Measurements from ENCODE around the gene NDUFA8. TPM values are rescaled to one million over a fixed set of nuclear protein-coding genes. Genes with fewer than 3 reads are reported as not detected.
"Not testable (repeated sequence)": the region's sequence is repeated elsewhere in the genome, so short reads cannot be mapped to it uniquely, and the experiment has no call there.

NDUFA8 gene
- total RNA-seq, 1 donor = 1.2 TPM

DNA sequence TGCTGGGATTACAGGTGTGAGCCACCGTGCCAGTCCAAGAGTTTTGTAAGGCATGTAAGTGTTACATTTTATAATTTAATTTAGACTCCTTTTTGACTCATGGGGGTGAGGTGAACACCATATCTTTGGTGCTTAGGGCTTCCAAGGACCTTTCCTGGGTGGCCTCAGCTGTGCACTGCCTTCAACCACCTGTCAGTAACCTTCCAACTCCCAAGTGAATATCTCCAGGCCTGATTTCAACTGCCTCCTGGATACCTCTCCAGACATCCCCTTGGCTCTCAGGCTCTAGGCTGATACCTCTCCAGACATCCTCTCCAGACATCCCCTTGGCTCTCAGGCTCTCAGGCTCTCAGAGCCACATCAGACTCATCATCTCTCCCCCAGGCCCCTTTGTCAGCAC lies 35.5 kb downstream of the NDUFA8 start:
- Histone ChIP-seq H3K27me3 (ENCODE audit: insufficient read depth, low read length) (peaks cover 15% of the 10 kb centered on the region), H3K4me3 (ENCODE audit: low read length) (no peak overlapping the region), H3K4me1 (ENCODE audit: insufficient read depth, low read length) (peaks cover 9% of the 10 kb centered on the region), H3K9me3 (ENCODE audit: low read depth, low read length) (no peaks in the 10 kb centered on the region)

DNA sequence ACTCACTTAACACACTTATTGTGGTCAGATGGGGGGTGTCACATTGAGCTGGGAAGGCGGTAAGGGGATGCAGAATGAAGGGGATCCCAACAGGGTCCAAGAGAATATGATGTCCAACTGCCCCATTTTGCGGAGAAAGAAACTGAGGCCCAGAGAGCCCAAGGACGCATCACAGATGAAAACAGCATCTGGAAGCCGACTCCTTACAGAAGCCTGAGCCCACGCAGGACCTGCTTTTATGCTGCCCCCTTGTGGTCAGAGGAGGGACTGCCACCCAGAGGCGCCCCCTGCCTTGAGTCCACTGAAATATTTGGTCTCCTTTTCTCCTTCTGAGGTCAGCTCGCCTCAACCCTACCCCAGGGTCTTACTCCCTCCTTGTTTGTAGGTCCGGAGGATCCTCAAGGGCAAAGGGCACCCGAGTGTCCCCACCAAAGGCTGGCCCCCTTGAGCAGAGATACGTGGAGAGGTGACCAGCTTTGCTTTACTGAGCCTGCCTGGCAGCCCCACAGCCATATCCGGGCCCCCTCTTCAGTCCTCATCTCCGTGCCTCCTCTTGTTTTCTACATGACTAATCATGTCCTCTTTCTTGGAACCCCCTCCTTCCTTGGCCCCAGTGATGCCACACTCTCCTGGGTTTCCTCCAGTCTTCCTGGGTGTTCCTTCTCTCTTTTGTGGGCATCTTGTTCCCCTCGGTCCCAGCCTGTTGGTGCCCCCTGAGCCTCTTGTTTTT lies 36.5 kb downstream of the NDUFA8 start:
- Histone ChIP-seq H3K4me3 (ENCODE audit: low read length) (no peak overlapping the region), H3K9me3 (ENCODE audit: low read depth, low read length) (no peaks in the 10 kb centered on the region), H3K4me1 (ENCODE audit: insufficient read depth, low read length) (peaks cover 9% of the 10 kb centered on the region), H3K27me3 (ENCODE audit: insufficient read depth, low read length) (peaks cover 15% of the 10 kb centered on the region)

DNA sequence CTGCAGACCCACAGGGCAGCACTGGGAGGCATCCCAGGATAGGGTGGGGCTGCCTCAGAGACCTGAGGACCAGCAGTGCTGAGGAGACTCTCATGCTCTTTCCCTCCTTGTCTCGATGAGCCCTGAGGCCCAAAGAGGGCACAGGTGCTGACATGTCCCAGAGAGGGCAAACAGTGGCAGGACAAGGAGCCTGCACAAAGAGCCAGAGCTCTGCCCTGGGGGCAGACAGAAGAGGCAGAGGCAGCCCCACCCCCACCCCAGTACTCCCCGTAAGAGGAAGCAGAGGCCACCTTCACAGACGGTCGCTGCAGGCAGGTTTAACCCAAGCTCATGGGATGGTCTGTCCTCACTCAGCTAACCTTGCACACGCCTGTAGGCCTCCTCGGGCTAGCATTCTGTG lies 37.1 kb downstream of the NDUFA8 start:
- peaks cover 9% of the 10 kb centered on the region for H3K4me1 ChIP-seq (ENCODE audit: insufficient read depth, low read length)
- H3K9me3 ChIP-seq (ENCODE audit: low read depth, low read length) = no peaks in the 10 kb centered on the region
- peaks cover 15% of the 10 kb centered on the region for H3K27me3 ChIP-seq (ENCODE audit: insufficient read depth, low read length)
- H3K4me3 ChIP-seq (ENCODE audit: low read length) = no peak overlapping the region

- H3K4me3 ChIP-seq (ENCODE audit: low read length) = no peak overlapping the region
- no peaks in the 10 kb centered on the region for H3K9me3 ChIP-seq (ENCODE audit: low read depth, low read length)
- H3K27me3 ChIP-seq (ENCODE audit: insufficient read depth, low read length) = peaks cover 15% of the 10 kb centered on the region
- H3K4me1 ChIP-seq (ENCODE audit: insufficient read depth, low read length) = peaks cover 9% of the 10 kb centered on the region
Measured at GRCh38 chr9:122121931-122122330, 37.6 kb downstream of the NDUFA8 start.

- H3K4me3 ChIP-seq (ENCODE audit: low read length) = no peak overlapping the region
- H3K4me1 ChIP-seq (ENCODE audit: insufficient read depth, low read length) = peaks cover 4% of the 10 kb centered on the region
- peaks cover 10% of the 10 kb centered on the region for H3K27me3 ChIP-seq (ENCODE audit: insufficient read depth, low read length)
- no peaks in the 10 kb centered on the region for H3K9me3 ChIP-seq (ENCODE audit: low read depth, low read length)
Measured at GRCh38 chr9:122121391-122121790, 38.2 kb downstream of the NDUFA8 start.

GRCh38 chr9:122120316-122121071 lies 39.1 kb downstream of the NDUFA8 start:
- H3K27me3 ChIP-seq (ENCODE audit: insufficient read depth, low read length) = peaks cover 1% of the 10 kb centered on the region
- no peak overlapping the region for H3K4me3 ChIP-seq (ENCODE audit: low read length)
- no peaks in the 10 kb centered on the region for H3K4me1 ChIP-seq (ENCODE audit: insufficient read depth, low read length)
- no peaks in the 10 kb centered on the region for H3K9me3 ChIP-seq (ENCODE audit: low read depth, low read length)

DNA sequence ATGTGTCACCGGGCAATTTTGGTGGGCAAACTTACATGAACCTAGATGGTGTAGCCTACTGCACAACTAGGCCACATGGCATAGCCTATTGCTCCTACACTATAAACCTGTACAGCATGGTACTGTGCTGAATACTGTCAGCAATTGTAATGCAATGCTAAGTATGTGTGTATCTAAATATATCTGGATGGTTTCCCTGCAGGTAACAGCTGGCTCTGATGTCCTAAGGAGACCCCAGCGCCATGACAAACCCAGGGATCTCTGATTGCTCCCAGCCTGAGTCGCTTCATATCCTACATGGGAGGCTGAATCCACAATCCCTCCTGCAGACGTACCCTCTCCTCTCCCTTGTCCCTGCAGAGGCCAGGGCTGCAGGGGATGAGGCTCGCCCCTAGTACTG lies 39.9 kb downstream of the NDUFA8 start:
- Histone ChIP-seq H3K27me3 (ENCODE audit: insufficient read depth, low read length) (no peaks in the 10 kb centered on the region), H3K9me3 (ENCODE audit: low read depth, low read length) (no peaks in the 10 kb centered on the region), H3K4me3 (ENCODE audit: low read length) (no peak overlapping the region), H3K4me1 (ENCODE audit: insufficient read depth, low read length) (no peaks in the 10 kb centered on the region)

DNA sequence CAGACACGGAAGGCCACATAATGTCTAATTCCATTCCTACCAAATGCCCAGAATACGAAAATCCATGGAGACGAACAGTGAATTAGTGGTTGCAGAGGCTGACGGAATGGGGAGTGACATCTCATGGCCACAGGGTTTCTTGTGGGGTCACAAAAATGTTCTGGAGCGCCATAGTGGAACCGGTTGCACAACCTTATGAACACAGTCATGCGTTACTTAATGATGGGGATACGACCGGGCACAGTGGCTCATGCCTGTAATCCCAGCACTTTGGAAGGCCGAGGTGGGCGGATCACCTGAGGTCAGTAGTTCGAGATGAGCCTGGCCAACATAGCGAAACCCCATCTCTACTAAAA lies 40.4 kb downstream of the NDUFA8 start:
- no peaks in the 10 kb centered on the region for H3K9me3 ChIP-seq (ENCODE audit: low read depth, low read length)
- no peaks in the 10 kb centered on the region for H3K4me1 ChIP-seq (ENCODE audit: insufficient read depth, low read length)
- H3K4me3 ChIP-seq (ENCODE audit: low read length) = no peak overlapping the region
- H3K27me3 ChIP-seq (ENCODE audit: insufficient read depth, low read length) = no peaks in the 10 kb centered on the region

GRCh38 chr9:122118343-122119165 lies 41.0 kb downstream of the NDUFA8 start:
- Histone ChIP-seq H3K9me3 (ENCODE audit: low read depth, low read length) (no peaks in the 10 kb centered on the region), H3K4me1 (ENCODE audit: insufficient read depth, low read length) (no peaks in the 10 kb centered on the region), H3K4me3 (ENCODE audit: low read length) (no peak overlapping the region), H3K27me3 (ENCODE audit: insufficient read depth, low read length) (no peaks in the 10 kb centered on the region)

DNA sequence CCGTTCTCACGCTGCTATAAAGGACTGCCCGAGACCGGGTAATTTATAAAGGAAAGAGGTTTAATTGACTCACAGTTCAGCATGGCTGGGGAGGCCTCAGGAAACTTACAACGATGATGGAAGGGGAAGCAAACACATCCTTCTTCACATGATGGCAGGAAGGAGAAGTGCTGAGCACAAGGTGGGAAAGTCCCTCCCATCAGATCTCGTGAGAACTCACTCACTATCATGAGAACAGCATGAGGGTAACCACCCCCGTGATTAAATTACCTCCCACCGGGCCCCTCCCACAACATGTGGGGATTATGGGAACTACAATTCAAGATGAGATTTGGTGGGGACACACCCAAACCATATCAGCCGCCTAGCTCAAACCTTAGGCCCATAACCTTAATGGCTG lies 42.3 kb downstream of the NDUFA8 start:
- H3K4me1 ChIP-seq (ENCODE audit: insufficient read depth, low read length); H3K27me3 ChIP-seq (ENCODE audit: insufficient read depth, low read length); H3K4me3 ChIP-seq (ENCODE audit: low read length); H3K9me3 ChIP-seq (ENCODE audit: low read depth, low read length): not testable (repeated sequence)

- H3K4me3 ChIP-seq (ENCODE audit: low read length) = no peak overlapping the region
- no peaks in the 10 kb centered on the region for H3K9me3 ChIP-seq (ENCODE audit: low read depth, low read length)
- H3K27me3 ChIP-seq (ENCODE audit: insufficient read depth, low read length) = no peaks in the 10 kb centered on the region
- no peaks in the 10 kb centered on the region for H3K4me1 ChIP-seq (ENCODE audit: insufficient read depth, low read length)
Measured at GRCh38 chr9:122116448-122117173, 43.0 kb downstream of the NDUFA8 start.

GRCh38 chr9:122116040-122116439 lies 43.5 kb downstream of the NDUFA8 start:
- no peak overlapping the region for H3K4me3 ChIP-seq (ENCODE audit: low read length)
- H3K9me3 ChIP-seq (ENCODE audit: low read depth, low read length) = no peaks in the 10 kb centered on the region
- H3K4me1 ChIP-seq (ENCODE audit: insufficient read depth, low read length) = no peaks in the 10 kb centered on the region
- no peaks in the 10 kb centered on the region for H3K27me3 ChIP-seq (ENCODE audit: insufficient read depth, low read length)

GRCh38 chr9:122115176-122116035 lies 44.2 kb downstream of the NDUFA8 start:
- no peaks in the 10 kb centered on the region for H3K4me1 ChIP-seq (ENCODE audit: insufficient read depth, low read length)

DNA sequence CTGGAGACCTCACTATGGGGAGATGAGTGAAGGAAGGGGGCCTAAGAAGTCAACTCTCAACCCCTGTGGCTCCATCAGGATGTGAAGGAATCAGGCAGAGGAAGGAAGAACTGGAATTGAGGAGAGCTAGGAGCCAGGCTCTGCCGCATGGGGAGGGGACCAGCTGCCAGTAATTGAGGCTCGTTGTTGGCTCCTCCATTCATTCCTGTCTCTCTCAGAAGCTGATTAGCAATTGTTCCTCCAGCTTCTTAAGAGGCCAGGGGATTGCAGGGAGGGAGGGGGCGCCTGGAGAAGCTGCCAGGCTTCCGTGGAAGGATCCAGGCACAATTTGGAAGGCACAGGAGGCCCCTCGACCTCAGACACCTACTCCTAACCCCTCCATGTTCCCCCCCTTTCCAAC lies 46.0 kb downstream of the NDUFA8 start:
- H3K9me3 ChIP-seq (ENCODE audit: low read depth, low read length) = no peaks in the 10 kb centered on the region
- no peak overlapping the region for H3K4me3 ChIP-seq (ENCODE audit: low read length)
- no peaks in the 10 kb centered on the region for H3K4me1 ChIP-seq (ENCODE audit: insufficient read depth, low read length)
- H3K27me3 ChIP-seq (ENCODE audit: insufficient read depth, low read length) = no peaks in the 10 kb centered on the region

More at GRCh38 chr9:122115176-122116035, 44.2 kb downstream of the NDUFA8 start:
- no peaks in the 10 kb centered on the region for H3K9me3 ChIP-seq (ENCODE audit: low read depth, low read length)
- H3K4me3 ChIP-seq (ENCODE audit: low read length) = no peak overlapping the region
- no peaks in the 10 kb centered on the region for H3K27me3 ChIP-seq (ENCODE audit: insufficient read depth, low read length)
